HG02623 (cell line): ENCODE results near the gene XPO6.

Source experiments
- ATAC-seq: cut with Tn5 transposase; IDR thresholded peaks from one replicate; pipeline ENCODE4 v1.9.1; 2021; ENCODE audit warnings: moderate library complexity; ENCODE audit not compliant: unreplicated experiment

Gene XPO6

GRCh38 chr16:28092721-28093384, 118.9 kb downstream of the XPO6 start:
- ATAC-seq: no peak

- no peak for ATAC-seq
Observed at GRCh38 chr16:28091656-28092055, 120.1 kb downstream of the XPO6 start.

- ATAC-seq: no peak
Observed at GRCh38 chr16:28090646-28091377, 121.0 kb downstream of the XPO6 start.

- no peak for ATAC-seq
Observed at GRCh38 chr16:28089992-28090365, 121.8 kb downstream of the XPO6 start.

GRCh38 chr16:28089205-28089991, 122.4 kb downstream of the XPO6 start:
- no peak for ATAC-seq

GRCh38 chr16:28087675-28088300, 124.0 kb downstream of the XPO6 start:
- no peak for ATAC-seq

- no peak for ATAC-seq
Observed at GRCh38 chr16:28087140-28087660, 124.6 kb downstream of the XPO6 start.

- no peak for ATAC-seq
Observed at GRCh38 chr16:28086186-28087139, 125.3 kb downstream of the XPO6 start.

- ATAC-seq: no peak
Observed at GRCh38 chr16:28085389-28086171, 126.2 kb downstream of the XPO6 start.

GRCh38 chr16:28084209-28084608, 127.6 kb downstream of the XPO6 start:
- no peak for ATAC-seq

- no peak for ATAC-seq
Observed at GRCh38 chr16:28082624-28083023, 129.1 kb downstream of the XPO6 start.

GRCh38 chr16:28081391-28081968, 130.3 kb downstream of the XPO6 start:
- no peak for ATAC-seq

GRCh38 chr16:28078261-28078660, 133.5 kb downstream of the XPO6 start:
- no peak for ATAC-seq

- ATAC-seq: no peak
Observed at GRCh38 chr16:28073836-28074235, 137.9 kb downstream of the XPO6 start.

GRCh38 chr16:28072087-28072486, 139.7 kb downstream of the XPO6 start:
- no peak for ATAC-seq

GRCh38 chr16:28069971-28070794, 141.6 kb downstream of the XPO6 start:
- no peak for ATAC-seq

GRCh38 chr16:28068976-28069375, 142.8 kb downstream of the XPO6 start:
- no peak for ATAC-seq
